Measurements from ENCODE around the gene WIPF3. TPM values are rescaled to one million over a fixed set of nuclear protein-coding genes. Genes with fewer than 3 reads are reported as not detected.

WIPF3 gene
- total and polyA plus RNA-seq, 4 donors, result 0.20 to 2.8 (median 0.29) TPM

DNA sequence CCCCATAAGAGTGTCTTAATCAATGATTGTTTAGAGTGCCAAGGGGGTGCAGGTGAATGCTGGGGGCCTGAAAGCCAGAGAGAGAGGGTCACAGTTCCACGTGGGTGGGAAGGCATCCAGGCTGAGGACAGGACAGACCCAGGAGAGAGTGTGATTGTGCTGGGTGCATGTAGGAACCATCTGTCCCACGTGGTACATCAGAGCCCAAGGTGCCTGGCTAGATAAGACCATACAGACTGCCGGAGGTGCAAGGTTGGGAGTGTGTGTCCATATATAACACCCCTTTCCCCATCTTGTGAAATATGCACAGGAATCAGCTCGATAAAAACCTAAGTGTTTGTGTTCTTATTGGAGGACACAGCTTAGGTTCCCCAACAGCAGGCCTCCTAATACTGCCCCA lies 85.5 kb downstream of the WIPF3 start:
- no peak for ATAC-seq (ENCODE audit: insufficient read depth, low FRiP score)
- 78 to 88% methylated on average over 4 of the region's 4 CpGs for WGBS, 2 donors

GRCh38 chr7:29892231-29892630 lies 85.9 kb downstream of the WIPF3 start:
- TF ChIP-seq, protein P1, sequence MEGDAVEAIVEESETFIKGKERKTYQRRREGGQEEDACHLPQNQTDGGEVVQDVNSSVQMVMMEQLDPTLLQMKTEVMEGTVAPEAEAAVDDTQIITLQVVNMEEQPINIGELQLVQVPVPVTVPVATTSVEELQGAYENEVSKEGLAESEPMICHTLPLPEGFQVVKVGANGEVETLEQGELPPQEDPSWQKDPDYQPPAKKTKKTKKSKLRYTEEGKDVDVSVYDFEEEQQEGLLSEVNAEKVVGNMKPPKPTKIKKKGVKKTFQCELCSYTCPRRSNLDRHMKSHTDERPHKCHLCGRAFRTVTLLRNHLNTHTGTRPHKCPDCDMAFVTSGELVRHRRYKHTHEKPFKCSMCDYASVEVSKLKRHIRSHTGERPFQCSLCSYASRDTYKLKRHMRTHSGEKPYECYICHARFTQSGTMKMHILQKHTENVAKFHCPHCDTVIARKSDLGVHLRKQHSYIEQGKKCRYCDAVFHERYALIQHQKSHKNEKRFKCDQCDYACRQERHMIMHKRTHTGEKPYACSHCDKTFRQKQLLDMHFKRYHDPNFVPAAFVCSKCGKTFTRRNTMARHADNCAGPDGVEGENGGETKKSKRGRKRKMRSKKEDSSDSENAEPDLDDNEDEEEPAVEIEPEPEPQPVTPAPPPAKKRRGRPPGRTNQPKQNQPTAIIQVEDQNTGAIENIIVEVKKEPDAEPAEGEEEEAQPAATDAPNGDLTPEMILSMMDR (IDR thresholded peaks at IDR 0.05; ENCODE audit: control extremely low read depth, extremely low read depth), result no peak
- WGBS, 2 donors, result 90 to 94% methylated on average over 5 of the region's 5 CpGs
- ATAC-seq (ENCODE audit: insufficient read depth, low FRiP score), result no peak

More for the DNA sequence above, 85.5 kb downstream of the WIPF3 start:
- H3K36me3 ChIP-seq (ENCODE audit: control insufficient read depth in 4 of 4, insufficient read depth in 4 of 4, low read length in 4 of 4), result no peaks in the 10 kb centered on the region
- no peak overlapping the region for H3K9ac ChIP-seq (ENCODE audit: insufficient read depth in 1 of 2, low read length in 2 of 2)
- no peaks in the 10 kb centered on the region for H3K27me3 ChIP-seq (ENCODE audit: control insufficient read depth in 3 of 3, insufficient read depth in 3 of 3, low read length in 2 of 3)
- DNase-seq, result no peak
- no peaks in the 10 kb centered on the region for H3K9me3 ChIP-seq (ENCODE audit: control insufficient read depth in 4 of 4, insufficient read depth in 3 of 4, low read length in 3 of 4)
- no peak overlapping the region for H3K27ac ChIP-seq (ENCODE audit: low read depth in 1 of 2, low read length in 1 of 2)
- H3K4me1 ChIP-seq (ENCODE audit: control insufficient read depth in 5 of 5, insufficient read depth in 5 of 5, low read length in 5 of 5), result peaks cover 0 to 4% (median 3%) of the 10 kb centered on the region in 5 donors
- TF ChIP-seq, protein P1 (IDR thresholded peaks at IDR 0.05; ENCODE audit: control extremely low read depth, extremely low read depth), result no peak
- no peak overlapping the region for H3K4me3 ChIP-seq

DNA sequence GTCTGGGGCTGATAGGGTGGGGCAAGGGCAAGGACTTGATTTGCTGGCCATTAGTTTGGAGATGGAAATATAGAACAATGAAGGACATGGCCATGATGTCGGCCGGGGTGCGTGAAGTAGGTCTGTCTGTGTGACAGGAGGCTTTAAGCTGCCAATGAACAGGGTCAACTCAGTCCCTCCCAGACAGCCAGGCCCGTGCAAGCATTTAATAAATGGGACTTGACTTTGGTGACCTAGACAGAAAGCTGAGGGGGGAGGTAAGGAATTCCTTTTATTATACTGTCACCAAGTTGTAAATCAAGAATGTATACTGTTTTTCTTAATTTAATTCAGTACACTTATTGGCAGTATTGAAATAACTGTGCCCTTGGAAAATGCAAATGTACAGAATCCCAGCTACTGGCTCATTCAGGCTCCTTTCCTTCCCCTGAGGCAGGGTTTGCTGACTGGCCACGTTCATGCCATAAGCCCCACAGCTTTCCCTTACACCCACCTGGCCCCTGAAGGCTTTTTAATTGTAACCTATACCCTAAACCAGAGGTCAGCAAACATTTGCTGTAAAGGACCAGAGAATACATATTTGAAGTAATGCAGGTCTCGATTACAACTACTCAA lies 87.2 kb downstream of the WIPF3 start:
- H3K9me3 ChIP-seq (ENCODE audit: control insufficient read depth in 4 of 4, insufficient read depth in 3 of 4, low read length in 3 of 4), result peaks cover 0 to 4% (median 0%) of the 10 kb centered on the region in 4 donors
- H3K27me3 ChIP-seq (ENCODE audit: control insufficient read depth in 3 of 3, insufficient read depth in 3 of 3, low read length in 2 of 3), result no peaks in the 10 kb centered on the region
- H3K4me3 ChIP-seq, result no peak overlapping the region
- peaks cover 0 to 4% (median 3%) of the 10 kb centered on the region in 5 donors for H3K4me1 ChIP-seq (ENCODE audit: control insufficient read depth in 5 of 5, insufficient read depth in 5 of 5, low read length in 5 of 5)
- no peaks in the 10 kb centered on the region for H3K36me3 ChIP-seq (ENCODE audit: control insufficient read depth in 4 of 4, insufficient read depth in 4 of 4, low read length in 4 of 4)
- no peak overlapping the region for H3K9ac ChIP-seq (ENCODE audit: insufficient read depth in 1 of 2, low read length in 2 of 2)
- H3K27ac ChIP-seq (ENCODE audit: low read depth in 1 of 2, low read length in 1 of 2), result no peak overlapping the region
- DNase-seq (no peak), ATAC-seq (ENCODE audit: insufficient read depth, low FRiP score) (no peak)
- 80 to 86% methylated on average over 6 of the region's 6 CpGs for WGBS, 2 donors
- TF ChIP-seq, protein P1 (IDR thresholded peaks at IDR 0.05; ENCODE audit: control extremely low read depth, extremely low read depth), result no peak

More at GRCh38 chr7:29892231-29892630, 85.9 kb downstream of the WIPF3 start:
- H3K9me3 ChIP-seq (ENCODE audit: control insufficient read depth in 4 of 4, insufficient read depth in 3 of 4, low read length in 3 of 4), result no peaks in the 10 kb centered on the region
- H3K4me1 ChIP-seq (ENCODE audit: control insufficient read depth in 5 of 5, insufficient read depth in 5 of 5, low read length in 5 of 5), result peaks cover 0 to 4% (median 3%) of the 10 kb centered on the region in 5 donors
- no peaks in the 10 kb centered on the region for H3K27me3 ChIP-seq (ENCODE audit: control insufficient read depth in 3 of 3, insufficient read depth in 3 of 3, low read length in 2 of 3)
- DNase-seq, result no peak
- no peak overlapping the region for H3K9ac ChIP-seq (ENCODE audit: insufficient read depth in 1 of 2, low read length in 2 of 2)
- H3K27ac ChIP-seq (ENCODE audit: low read depth in 1 of 2, low read length in 1 of 2), result no peak overlapping the region
- no peak overlapping the region for H3K4me3 ChIP-seq
- H3K36me3 ChIP-seq (ENCODE audit: control insufficient read depth in 4 of 4, insufficient read depth in 4 of 4, low read length in 4 of 4), result no peaks in the 10 kb centered on the region
